Measurements from ENCODE around the gene TSEN15. TPM values are rescaled to one million over a fixed set of nuclear protein-coding genes. Genes with fewer than 3 reads are reported as not detected.

TSEN15 gene
- total and polyA plus RNA-seq, 8 donors: 33.8 to 50.1 (median 39.5) TPM

GRCh38 chr1:184017306-184017705, 34.2 kb upstream of the TSEN15 start:
- Histone ChIP-seq H3K4me3 (no peak overlapping the region), H3K9me3 (no peaks in the 10 kb centered on the region), H3K27me3 (no peaks in the 10 kb centered on the region), H3K4me1 (peaks cover 0 to 5% of the 10 kb centered on the region in 2 donors), H3K27ac (no peak overlapping the region), H3K36me3 (no peaks in the 10 kb centered on the region)
- no peak for DNase-seq
- peak; percentile 34 for ATAC-seq
- TF ChIP-seq CTCF (IDR thresholded peaks at IDR 0.05): no peak
- intact Hi-C loops (cut with DNase I): no loop called here

- H3K27ac ChIP-seq: no peak overlapping the region
- no peaks in the 10 kb centered on the region for H3K9me3 ChIP-seq
- DNase-seq (no peak), ATAC-seq (no peak)
- H3K36me3 ChIP-seq: no peaks in the 10 kb centered on the region
- intact Hi-C loops (cut with DNase I): no loop called here
- H3K4me3 ChIP-seq: no peak overlapping the region
- no peaks in the 10 kb centered on the region for H3K27me3 ChIP-seq
- no peak for TF ChIP-seq CTCF (IDR thresholded peaks at IDR 0.05)
- peaks cover 4 to 5% of the 10 kb centered on the region in 2 donors for H3K4me1 ChIP-seq
Observed at GRCh38 chr1:184018622-184019021, 32.9 kb upstream of the TSEN15 start.

- Histone ChIP-seq H3K36me3 (no peaks in the 10 kb centered on the region), H3K4me1 (peaks cover 4 to 5% of the 10 kb centered on the region in 2 donors), H3K4me3 (no peak overlapping the region), H3K9me3 (no peaks in the 10 kb centered on the region), H3K27me3 (no peaks in the 10 kb centered on the region), H3K27ac (no peak overlapping the region)
- ATAC-seq (no peak), DNase-seq (no peak)
- TF ChIP-seq CTCF (IDR thresholded peaks at IDR 0.05): no peak
- intact Hi-C loops (cut with DNase I): no loop called here
Observed at GRCh38 chr1:184019069-184019468, 32.5 kb upstream of the TSEN15 start.

GRCh38 chr1:184019506-184019905, 32.0 kb upstream of the TSEN15 start:
- peaks cover 4 to 5% of the 10 kb centered on the region in 2 donors for H3K4me1 ChIP-seq
- no peak for TF ChIP-seq CTCF (IDR thresholded peaks at IDR 0.05)
- H3K36me3 ChIP-seq: no peaks in the 10 kb centered on the region
- no peak overlapping the region for H3K4me3 ChIP-seq
- no peak overlapping the region for H3K27ac ChIP-seq
- no peaks in the 10 kb centered on the region for H3K27me3 ChIP-seq
- intact Hi-C loops (cut with DNase I): no loop called here
- DNase-seq (no peak), ATAC-seq (no peak)
- H3K9me3 ChIP-seq: no peaks in the 10 kb centered on the region

- Histone ChIP-seq H3K27ac (no peak overlapping the region), H3K27me3 (no peaks in the 10 kb centered on the region), H3K36me3 (no peaks in the 10 kb centered on the region), H3K9me3 (no peaks in the 10 kb centered on the region), H3K4me1 (peaks cover 4 to 5% of the 10 kb centered on the region in 2 donors), H3K4me3 (no peak overlapping the region)
- DNase-seq (no peak), ATAC-seq (no peak)
- intact Hi-C loops (cut with DNase I): loop anchor here in 1 of 2 donors (10.0 kb wide), 1 partner anchor 1944 kb away; no protein-coding TSS in a partner anchor
- TF ChIP-seq CTCF (IDR thresholded peaks at IDR 0.05): no peak
Observed at GRCh38 chr1:184020328-184020727, 31.2 kb upstream of the TSEN15 start.

Data from left lung (tissue), 10 donors.